Fibroblast of lung (primary cell): ENCODE results near the gene MROH2A. TPM values are rescaled to one million over a fixed set of nuclear protein-coding genes. Genes with fewer than 3 reads are reported as not detected.

ENCODE experiments used
- DNase-seq, 2 donors: peaks; one replicate each; pipeline versions ENCODE4 v3.0.0 to v3.0.0-alpha.2; 2010; ENCODE audit warnings: low read depth in 2 of 2
- H2AFZ ChIP-seq: 2 replicates; pipeline ENCODE4 v1.5.1; 2012; ENCODE audit warnings: low read length, control low read depth, inconsistent platforms
- H3K27ac ChIP-seq: 2 replicates; pipeline ENCODE4 v1.5.1; 2011; ENCODE audit warnings: low read length, control low read depth; ENCODE audit not compliant: insufficient read depth
- H3K27me3 ChIP-seq: 2 replicates; pipeline ENCODE4 v1.5.1; 2011; ENCODE audit warnings: mild to moderate bottlenecking, low read length; ENCODE audit not compliant: control insufficient read depth, insufficient read depth
- H3K36me3 ChIP-seq: 2 replicates; pipeline ENCODE4 v1.5.1; 2011; ENCODE audit warnings: low read length; ENCODE audit not compliant: control insufficient read depth, insufficient read depth
- H3K4me1 ChIP-seq: 2 replicates; pipeline ENCODE4 v1.5.1; 2011; ENCODE audit warnings: low read length; ENCODE audit not compliant: control insufficient read depth, insufficient read depth; ENCODE audit errors: extremely low read depth
- H3K4me2 ChIP-seq: 2 replicates; pipeline ENCODE4 v1.5.1; 2011; ENCODE audit warnings: low read length, control low read depth; ENCODE audit not compliant: insufficient read depth; ENCODE audit errors: extremely low read depth
- H3K4me3 ChIP-seq, 4 experiments: fragments of 200-600 bp in 1 of 4; sonication (generic) in 1 of 4; replicated peaks in 1 of 4; 2 replicates each; pipeline ENCODE4 v1.5.1; 2011 to 2016; ENCODE audit warnings: low read length in 4 of 4, low read depth in 3 of 4, mild to moderate bottlenecking in 3 of 4, control low read depth in 2 of 4, inconsistent platforms in 1 of 4, mixed read lengths in 1 of 4; ENCODE audit not compliant: insufficient read depth in 1 of 4; ENCODE audit errors: control extremely low read depth in 1 of 4
- H3K79me2 ChIP-seq: 2 replicates; pipeline ENCODE4 v1.5.1; 2012; ENCODE audit warnings: mild to moderate bottlenecking, low read length, inconsistent platforms; ENCODE audit not compliant: control insufficient read depth, insufficient read depth
- H3K9ac ChIP-seq: 2 replicates; pipeline ENCODE4 v1.5.1; 2011; ENCODE audit warnings: mild to moderate bottlenecking, low read length, control low read depth; ENCODE audit not compliant: insufficient read depth
- H3K9me3 ChIP-seq: 2 replicates; pipeline ENCODE4 v1.5.1; 2012; ENCODE audit warnings: low read depth, low read length; ENCODE audit not compliant: control insufficient read depth, insufficient read depth
- H4K20me1 ChIP-seq: 2 replicates; pipeline ENCODE4 v1.5.1; 2011; ENCODE audit warnings: low read length; ENCODE audit not compliant: control insufficient read depth, insufficient read depth; ENCODE audit errors: extremely low read depth
- EZH2 ChIP-seq: IDR thresholded peaks from 2 replicates; pipeline ENCODE4 v1.5.1; 2012; ENCODE audit warnings: low read length, control low read depth, mild to moderate bottlenecking; ENCODE audit errors: missing control alignments
- polyA plus RNA-seq, 2 donors: library from polyadenylated mRNA; depleted of rRNA in 1 of 2; stranded (reverse) in 1 of 2; unstranded in 1 of 2; fragments of >200 nt; gene quantifications; 2 replicates each; pipeline ENCODE4 v1.2.1, GENCODE V29; 2011 to 2012; ENCODE audit warnings: missing spikeins in 1 of 2
- total RNA-seq: library from RNA; depleted of rRNA; stranded (reverse); fragments of >200 nt; gene quantifications from 2 replicates; pipeline ENCODE4 v1.2.1, GENCODE V29; 2014
- TF ChIP-seq, protein P1 (sequence below), 2 donors: IDR thresholded peaks in 1 of 2; conservative IDR thresholded peaks in 1 of 2; 1 replicate in 1 of 2; 2 replicates in 1 of 2; pipeline ENCODE4 v1.5.1; 2011 to 2012; ENCODE audit warnings: low read length in 2 of 2, control low read depth in 1 of 2, inconsistent platforms in 1 of 2, low read depth in 1 of 2, mild to moderate bottlenecking in 1 of 2

The MROH2A gene
- total and polyA plus RNA-seq, 2 donors (not counting 1 experiment from before 2014, with no cell fraction given) = not detected

DNA sequence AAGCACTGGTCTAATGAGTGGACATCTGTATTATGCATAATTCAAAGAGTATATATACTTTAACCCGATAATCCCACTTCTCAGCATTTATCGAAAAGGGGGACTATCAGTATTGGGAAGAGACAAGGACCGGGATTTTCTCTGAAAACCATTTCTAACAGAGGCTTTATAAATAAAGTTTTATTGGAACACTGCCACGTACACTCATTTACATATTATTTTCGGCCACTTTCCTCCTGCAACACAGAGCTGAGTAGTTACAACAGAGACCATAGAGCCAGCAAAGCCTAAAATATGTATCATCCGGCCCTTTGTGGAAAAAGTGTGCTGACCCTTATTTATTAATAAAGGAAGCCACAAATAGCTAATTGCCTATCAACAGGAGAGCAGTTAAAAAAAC is 73.0 kb downstream of the MROH2A start:
- H3K4me1 ChIP-seq = peaks cover 6% of the 10 kb centered on the region
- no peaks in the 10 kb centered on the region for H3K9me3 ChIP-seq
- no peak for DNase-seq
- no peak overlapping the region for H3K9ac ChIP-seq
- H3K79me2 ChIP-seq = peaks cover 72% of the 10 kb centered on the region
- no peak overlapping the region for H2AFZ ChIP-seq
- H3K27ac ChIP-seq = no peak overlapping the region
- H4K20me1 ChIP-seq = no peaks in the 10 kb centered on the region
- TF ChIP-seq EZH2 = no peak
- TF ChIP-seq, protein P1, sequence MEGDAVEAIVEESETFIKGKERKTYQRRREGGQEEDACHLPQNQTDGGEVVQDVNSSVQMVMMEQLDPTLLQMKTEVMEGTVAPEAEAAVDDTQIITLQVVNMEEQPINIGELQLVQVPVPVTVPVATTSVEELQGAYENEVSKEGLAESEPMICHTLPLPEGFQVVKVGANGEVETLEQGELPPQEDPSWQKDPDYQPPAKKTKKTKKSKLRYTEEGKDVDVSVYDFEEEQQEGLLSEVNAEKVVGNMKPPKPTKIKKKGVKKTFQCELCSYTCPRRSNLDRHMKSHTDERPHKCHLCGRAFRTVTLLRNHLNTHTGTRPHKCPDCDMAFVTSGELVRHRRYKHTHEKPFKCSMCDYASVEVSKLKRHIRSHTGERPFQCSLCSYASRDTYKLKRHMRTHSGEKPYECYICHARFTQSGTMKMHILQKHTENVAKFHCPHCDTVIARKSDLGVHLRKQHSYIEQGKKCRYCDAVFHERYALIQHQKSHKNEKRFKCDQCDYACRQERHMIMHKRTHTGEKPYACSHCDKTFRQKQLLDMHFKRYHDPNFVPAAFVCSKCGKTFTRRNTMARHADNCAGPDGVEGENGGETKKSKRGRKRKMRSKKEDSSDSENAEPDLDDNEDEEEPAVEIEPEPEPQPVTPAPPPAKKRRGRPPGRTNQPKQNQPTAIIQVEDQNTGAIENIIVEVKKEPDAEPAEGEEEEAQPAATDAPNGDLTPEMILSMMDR (conservative IDR thresholded peaks at IDR 0.05 in 1 of 2, IDR thresholded peaks at IDR 0.05 in 1 of 2; ENCODE audit: low read depth in 1 of 2, low read length in 2 of 2) = no peak
- no peak overlapping the region for H3K4me2 ChIP-seq
- H3K27me3 ChIP-seq = no peaks in the 10 kb centered on the region
- no peak overlapping the region for H3K4me3 ChIP-seq
- peaks cover 10% of the 10 kb centered on the region for H3K36me3 ChIP-seq

DNA sequence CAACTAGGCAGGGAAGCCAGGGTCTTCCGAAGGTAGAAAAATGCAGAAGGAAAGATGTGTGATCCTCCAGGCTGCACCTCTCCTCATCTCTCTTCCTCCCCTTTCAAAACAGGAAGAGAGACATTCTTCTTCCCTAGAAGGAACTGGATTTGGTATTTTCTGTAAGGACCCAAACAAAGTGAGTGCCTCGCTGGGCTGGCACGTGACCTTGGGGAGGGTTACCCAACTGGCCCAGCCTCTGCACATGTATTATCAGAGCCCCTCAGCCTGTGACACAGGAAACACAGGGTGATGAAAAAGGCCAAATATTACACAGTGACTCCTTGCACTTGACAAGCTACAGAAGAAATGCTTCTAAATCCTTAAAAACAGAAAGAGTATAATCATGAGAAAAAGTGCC is 73.9 kb downstream of the MROH2A start:
- Histone ChIP-seq H3K4me3 (peak overlapping the region; percentile 78 to 87 (median 81)), H3K4me2 (peak overlapping the region; percentile 74), H3K79me2 (peaks cover 68% of the 10 kb centered on the region), H3K27me3 (no peaks in the 10 kb centered on the region), H3K9me3 (no peaks in the 10 kb centered on the region), H3K9ac (no peak overlapping the region), H3K36me3 (peaks cover 10% of the 10 kb centered on the region), H4K20me1 (no peaks in the 10 kb centered on the region), H3K4me1 (peaks cover 6% of the 10 kb centered on the region), H2AFZ (peak overlapping the region; percentile 81), H3K27ac (no peak overlapping the region)
- TF ChIP-seq, protein P1 (conservative IDR thresholded peaks at IDR 0.05 in 1 of 2, IDR thresholded peaks at IDR 0.05 in 1 of 2; ENCODE audit: low read depth in 1 of 2, low read length in 2 of 2) = no peak
- TF ChIP-seq EZH2 = no peak
- DNase-seq = no peak

DNA sequence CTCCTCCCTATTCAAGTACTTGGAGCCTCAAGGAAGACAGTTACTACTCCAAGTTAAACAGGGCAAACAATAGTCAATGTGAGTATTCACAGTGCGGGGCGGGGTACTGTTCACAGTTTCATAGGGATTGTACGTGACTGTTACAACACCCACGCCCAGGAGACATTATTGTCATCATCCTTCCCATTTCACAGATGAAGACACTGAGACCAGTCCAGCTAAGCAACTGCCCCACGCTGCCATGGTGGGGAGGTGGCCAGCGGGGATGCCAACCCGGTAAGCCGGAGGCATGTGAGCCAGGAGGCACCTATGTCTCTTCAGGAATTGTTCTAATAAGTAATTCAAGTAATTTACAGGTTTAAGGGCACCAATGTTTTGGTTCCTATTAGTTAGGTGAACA is 75.2 kb downstream of the MROH2A start:
- Histone ChIP-seq H3K4me1 (peaks cover 6% of the 10 kb centered on the region), H3K36me3 (peaks cover 6% of the 10 kb centered on the region), H3K27me3 (no peaks in the 10 kb centered on the region), H3K27ac (peak overlapping the region; percentile 81), H3K79me2 (peaks cover 57% of the 10 kb centered on the region), H3K9me3 (no peaks in the 10 kb centered on the region), H3K4me2 (peak overlapping the region; percentile 74), H3K4me3 (peak overlapping the region; percentile 78 to 87 (median 81)), H4K20me1 (no peaks in the 10 kb centered on the region), H3K9ac (no peak overlapping the region), H2AFZ (peak overlapping the region; percentile 79)
- TF ChIP-seq EZH2 = no peak
- TF ChIP-seq, protein P1 (conservative IDR thresholded peaks at IDR 0.05 in 1 of 2, IDR thresholded peaks at IDR 0.05 in 1 of 2; ENCODE audit: low read depth in 1 of 2, low read length in 2 of 2) = no peak
- DNase-seq = no peak
